Stimulated activated CD8-positive, alpha-beta memory T cell treated with anti-CD3 and anti-CD28 coated beads, Interleukin-15, amount 100 ng/mL, for 24 hours (primary cell): Measurements from ENCODE around the gene DHCR7.

Experiments used
- DNase-seq: peaks from one replicate; pipeline ENCODE4 v3.0.0-alpha.2; 2020; ENCODE audit warnings: low read depth

DHCR7 gene

GRCh38 chr11:71410363-71410966 is 37.7 kb downstream of the DHCR7 start:
- no peak for DNase-seq

GRCh38 chr11:71408826-71409225 is 39.4 kb downstream of the DHCR7 start:
- DNase-seq = no peak

GRCh38 chr11:71407356-71407755 is 40.8 kb downstream of the DHCR7 start:
- DNase-seq = no peak

- no peak for DNase-seq
Measured at GRCh38 chr11:71406681-71407080, 41.5 kb downstream of the DHCR7 start.

GRCh38 chr11:71404209-71404608 is 44.0 kb downstream of the DHCR7 start:
- DNase-seq = no peak

GRCh38 chr11:71402878-71403277 is 45.3 kb downstream of the DHCR7 start:
- no peak for DNase-seq

GRCh38 chr11:71400216-71400615 is 48.0 kb downstream of the DHCR7 start:
- DNase-seq = no peak

GRCh38 chr11:71399341-71399740 is 48.9 kb downstream of the DHCR7 start:
- no peak for DNase-seq

- DNase-seq = no peak
Measured at GRCh38 chr11:71397961-71398360, 50.2 kb downstream of the DHCR7 start.

- DNase-seq = no peak
Measured at GRCh38 chr11:71397331-71397860, 50.8 kb downstream of the DHCR7 start.

GRCh38 chr11:71396548-71397123 is 51.6 kb downstream of the DHCR7 start:
- no peak for DNase-seq

GRCh38 chr11:71395774-71396173 is 52.4 kb downstream of the DHCR7 start:
- no peak for DNase-seq

- DNase-seq = no peak
Measured at GRCh38 chr11:71395263-71395560, 53.0 kb downstream of the DHCR7 start.

- DNase-seq = no peak
Measured at GRCh38 chr11:71393283-71393682, 54.9 kb downstream of the DHCR7 start.

- no peak for DNase-seq
Measured at GRCh38 chr11:71391796-71392195, 56.4 kb downstream of the DHCR7 start.

- DNase-seq = no peak
Measured at GRCh38 chr11:71391352-71391751, 56.8 kb downstream of the DHCR7 start.

- DNase-seq = no peak
Measured at GRCh38 chr11:71388637-71389235, 59.5 kb downstream of the DHCR7 start.

GRCh38 chr11:71387784-71388636 is 60.2 kb downstream of the DHCR7 start:
- DNase-seq = no peak

- no peak for DNase-seq
Measured at GRCh38 chr11:71387200-71387599, 61.0 kb downstream of the DHCR7 start.

- no peak for DNase-seq
Measured at GRCh38 chr11:71386202-71386601, 62.0 kb downstream of the DHCR7 start.

GRCh38 chr11:71385091-71385490 is 63.1 kb downstream of the DHCR7 start:
- DNase-seq = no peak

- DNase-seq = no peak
Measured at GRCh38 chr11:71384561-71384960, 63.6 kb downstream of the DHCR7 start.
